Endodermal cell (in vitro differentiated cells): ENCODE data around the gene ST6GALNAC1. TPM values are rescaled to one million over a fixed set of nuclear protein-coding genes. Genes with fewer than 3 reads are reported as not detected.

Source experiments
- DNase-seq: peaks from one replicate; pipeline ENCODE4 v3.0.0-alpha.2; 2017
- H3K27ac ChIP-seq: 2 replicates; pipeline ENCODE4 v1.5.1; 2013; ENCODE audit warnings: mild to moderate bottlenecking, low read depth, low read length, moderate library complexity
- H3K27me3 ChIP-seq: 2 replicates; pipeline ENCODE4 v1.6.1; 2013; ENCODE audit warnings: mild to moderate bottlenecking, low read length, moderate library complexity; ENCODE audit not compliant: insufficient read depth, control insufficient read depth, poor library complexity, severe bottlenecking
- H3K36me3 ChIP-seq: 2 replicates; pipeline ENCODE4 v1.7.0; 2013; ENCODE audit warnings: mild to moderate bottlenecking, low read length, moderate library complexity; ENCODE audit not compliant: control insufficient read depth, insufficient read depth
- H3K4me1 ChIP-seq: one replicate; pipeline ENCODE4 v1.7.0; 2013; ENCODE audit warnings: low read length; ENCODE audit not compliant: control insufficient read depth, insufficient read depth
- H3K4me3 ChIP-seq: 2 replicates; pipeline ENCODE4 v1.5.1; 2013; ENCODE audit warnings: mild to moderate bottlenecking, low read length, moderate library complexity
- H3K9ac ChIP-seq: 2 replicates; pipeline ENCODE4 v1.6.1; 2013; ENCODE audit warnings: mild to moderate bottlenecking, low read length, moderate library complexity; ENCODE audit not compliant: poor library complexity, severe bottlenecking; ENCODE audit errors: extremely low read depth
- H3K9me3 ChIP-seq: 2 replicates; pipeline ENCODE4 v1.6.1; 2013; ENCODE audit warnings: mild to moderate bottlenecking, low read length, moderate library complexity; ENCODE audit not compliant: control insufficient read depth
- H3K27ac Mint-ChIP-seq: 2 replicates; pipeline ENCODE4 v1.8.0; 2020; ENCODE audit warnings: mixed read lengths
- H3K27me3 Mint-ChIP-seq: 2 replicates; pipeline ENCODE4 v1.8.0; 2021; ENCODE audit warnings: mild to moderate bottlenecking, mixed read lengths; ENCODE audit not compliant: insufficient read depth
- H3K36me3 Mint-ChIP-seq: 2 replicates; pipeline ENCODE4 v1.8.0; 2020; ENCODE audit warnings: low read depth, mixed read lengths
- H3K4me1 Mint-ChIP-seq: 2 replicates; pipeline ENCODE4 v1.8.0; 2020; ENCODE audit warnings: mixed read lengths
- H3K4me3 Mint-ChIP-seq: 2 replicates; pipeline ENCODE4 v1.8.0; 2020; ENCODE audit warnings: mild to moderate bottlenecking, moderate library complexity, mixed read lengths
- H3K9me3 Mint-ChIP-seq: 2 replicates; pipeline ENCODE4 v1.8.0; 2020; ENCODE audit warnings: mild to moderate bottlenecking, mixed read lengths
- WGBS, 2 experiments: methylation state at CpG; one replicate each; pipeline versions ENCODE4 v1.1.5 to v1.1.7; 2013; ENCODE audit warnings: missing lambda C conversion rate in 2 of 2, mixed read lengths in 1 of 2; ENCODE audit not compliant: insufficient coverage in 1 of 2, insufficient read length in 1 of 2; 5-methylcytosine and 5-hydroxymethylcytosine counted together
- total RNA-seq, 2 donors: library from RNA; stranded (reverse); fragmentation: NEBNext Ultra II Directional in 1 of 2; extraction: Animal tissue kit (Norgen Biotek cat#: 25700) in 1 of 2; gene quantifications; 2 replicates in 1 of 2; 3 replicates in 1 of 2; pipeline ENCODE4 v1.2.1, GENCODE V29; 2021
- TF ChIP-seq, protein P1 (sequence below): fragments of 200-600 bp; sonication (generic); conservative IDR thresholded peaks from 2 replicates; pipeline ENCODE4 v1.5.0; 2021; ENCODE audit warnings: antibody characterized with exemption, mild to moderate bottlenecking

The ST6GALNAC1 gene
- total RNA-seq, 2 donors from 2014 or later = not detected

GRCh38 chr17:76575570-76575969 lies 68.0 kb downstream of the ST6GALNAC1 start:
- DNase-seq = no peak
- no peak overlapping the region for H3K4me3 Mint-ChIP-seq
- H3K27me3 ChIP-seq = no peaks in the 10 kb centered on the region
- no peaks in the 10 kb centered on the region for H3K4me1 Mint-ChIP-seq
- H3K9me3 Mint-ChIP-seq = no peaks in the 10 kb centered on the region
- H3K36me3 Mint-ChIP-seq = peaks cover 11% of the 10 kb centered on the region
- 90 to 95% methylated on average over 4 to 5 of the region's 5 CpGs for WGBS, 2 experiments
- H3K36me3 ChIP-seq = peaks cover 4% of the 10 kb centered on the region
- TF ChIP-seq, protein P1, sequence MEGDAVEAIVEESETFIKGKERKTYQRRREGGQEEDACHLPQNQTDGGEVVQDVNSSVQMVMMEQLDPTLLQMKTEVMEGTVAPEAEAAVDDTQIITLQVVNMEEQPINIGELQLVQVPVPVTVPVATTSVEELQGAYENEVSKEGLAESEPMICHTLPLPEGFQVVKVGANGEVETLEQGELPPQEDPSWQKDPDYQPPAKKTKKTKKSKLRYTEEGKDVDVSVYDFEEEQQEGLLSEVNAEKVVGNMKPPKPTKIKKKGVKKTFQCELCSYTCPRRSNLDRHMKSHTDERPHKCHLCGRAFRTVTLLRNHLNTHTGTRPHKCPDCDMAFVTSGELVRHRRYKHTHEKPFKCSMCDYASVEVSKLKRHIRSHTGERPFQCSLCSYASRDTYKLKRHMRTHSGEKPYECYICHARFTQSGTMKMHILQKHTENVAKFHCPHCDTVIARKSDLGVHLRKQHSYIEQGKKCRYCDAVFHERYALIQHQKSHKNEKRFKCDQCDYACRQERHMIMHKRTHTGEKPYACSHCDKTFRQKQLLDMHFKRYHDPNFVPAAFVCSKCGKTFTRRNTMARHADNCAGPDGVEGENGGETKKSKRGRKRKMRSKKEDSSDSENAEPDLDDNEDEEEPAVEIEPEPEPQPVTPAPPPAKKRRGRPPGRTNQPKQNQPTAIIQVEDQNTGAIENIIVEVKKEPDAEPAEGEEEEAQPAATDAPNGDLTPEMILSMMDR = no peak
- H3K27ac Mint-ChIP-seq = no peak overlapping the region
- peak overlapping the region; percentile 32 for H3K27ac ChIP-seq
- no peaks in the 10 kb centered on the region for H3K4me1 ChIP-seq
- H3K9ac ChIP-seq = no peak overlapping the region
- H3K27me3 Mint-ChIP-seq = peaks cover 3% of the 10 kb centered on the region
- peaks cover 7% of the 10 kb centered on the region for H3K9me3 ChIP-seq
- no peak overlapping the region for H3K4me3 ChIP-seq

Other genes with a start within 250 kb of the ST6GALNAC1 start
- 10 to 100 TPM; 45.4 to 46.5 TPM for gene UBE2O, start 190.6 kb downstream of the ST6GALNAC1 start, total RNA-seq
- not detected for gene AANAT, start 176.2 kb downstream of the ST6GALNAC1 start, total RNA-seq
- gene RHBDF2, start 142.3 kb downstream of the ST6GALNAC1 start, total RNA-seq = 10 to 100 TPM; 28.5 to 31.1 TPM
- 1 to 10 TPM; 2.0 to 3.4 TPM for gene CYGB, start 106.0 kb downstream of the ST6GALNAC1 start, total RNA-seq
- 1 to 10 TPM; 3.2 to 4.8 TPM for gene PRCD, start 103.7 kb downstream of the ST6GALNAC1 start, total RNA-seq
- 10 to 100 TPM; 15.1 to 26.9 TPM for gene ST6GALNAC2, start 57.9 kb downstream of the ST6GALNAC1 start, total RNA-seq
- gene MXRA7, start 67.2 kb upstream of the ST6GALNAC1 start, total RNA-seq = 10 to 100 TPM; 61.6 to 77.1 TPM
- gene JMJD6, start 82.8 kb upstream of the ST6GALNAC1 start, total RNA-seq = 10 to 100 TPM; 17.0 to 20.3 TPM
- gene METTL23, start 83.1 kb upstream of the ST6GALNAC1 start, total RNA-seq = 10 to 100 TPM; 31.3 to 39.9 TPM
- 100 to 1,000 TPM; 255 to 307 TPM for gene SRSF2, start 93.6 kb upstream of the ST6GALNAC1 start, total RNA-seq
- 10 to 100 TPM; 29.3 to 33.3 TPM for gene MFSD11, start 94.4 kb upstream of the ST6GALNAC1 start, total RNA-seq
- 1 to 10 TPM; 2.9 to 3.3 TPM for gene MGAT5B, start 224.6 kb upstream of the ST6GALNAC1 start, total RNA-seq